GM21515 (cell line): ENCODE results near the gene ACOX3.
"Not testable (repeated sequence)": the region's sequence is repeated elsewhere in the genome, so short reads cannot be mapped to it uniquely, and the experiment has no call there.

ENCODE experiments used
- ATAC-seq: cut with Tn5 transposase; IDR thresholded peaks from one replicate; pipeline ENCODE4 v1.9.1; 2021; ENCODE audit not compliant: unreplicated experiment

Gene ACOX3

DNA sequence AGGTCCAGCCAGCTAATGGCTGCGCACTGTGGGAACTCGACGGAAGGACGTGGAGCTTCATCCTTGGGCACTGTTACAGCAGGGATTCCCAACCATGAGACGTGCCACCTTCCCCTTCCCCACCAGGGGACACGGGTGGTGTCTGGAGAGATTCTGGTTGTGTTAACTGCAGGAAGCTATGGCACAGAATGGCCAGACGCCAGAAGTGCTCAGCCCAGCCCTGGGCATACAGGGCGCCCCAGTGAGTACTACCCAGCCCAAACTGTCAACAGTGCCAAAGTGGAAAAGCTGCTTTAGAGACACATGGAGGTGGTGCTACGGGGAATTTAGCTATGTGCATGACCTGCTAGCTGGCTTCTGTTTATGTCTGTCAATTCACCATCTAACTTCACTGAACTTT is 32.8 kb downstream of the ACOX3 start:
- no peak for ATAC-seq

- no peak for ATAC-seq
These were observed 33.2 kb downstream of the ACOX3 start for GRCh38 chr4:8407316-8407715.

GRCh38 chr4:8406887-8407286 is 33.6 kb downstream of the ACOX3 start:
- not testable (repeated sequence) for ATAC-seq

DNA sequence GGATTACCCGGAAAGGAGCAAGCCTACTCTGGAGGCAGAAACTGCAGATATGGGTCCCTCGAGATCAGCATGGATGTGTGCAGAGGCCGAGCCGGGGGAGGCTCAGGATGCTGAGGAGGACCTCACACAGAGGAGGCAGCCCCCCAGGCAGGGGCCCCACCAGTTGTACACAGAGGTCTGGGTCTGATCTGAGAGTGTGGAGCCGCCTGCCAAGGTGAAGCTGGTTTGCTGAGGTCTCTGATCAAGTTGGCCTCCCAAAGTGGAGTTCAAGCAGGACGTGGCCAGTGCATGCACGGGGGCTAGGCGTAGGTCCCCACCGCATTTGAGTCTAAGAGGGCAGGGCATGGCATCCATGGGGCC is 35.0 kb downstream of the ACOX3 start:
- no peak for ATAC-seq

- no peak for ATAC-seq
These were observed 35.6 kb downstream of the ACOX3 start for GRCh38 chr4:8404791-8405515.

GRCh38 chr4:8403976-8404375 is 36.5 kb downstream of the ACOX3 start:
- ATAC-seq: no peak

GRCh38 chr4:8403173-8403753 is 37.3 kb downstream of the ACOX3 start:
- ATAC-seq: no peak

DNA sequence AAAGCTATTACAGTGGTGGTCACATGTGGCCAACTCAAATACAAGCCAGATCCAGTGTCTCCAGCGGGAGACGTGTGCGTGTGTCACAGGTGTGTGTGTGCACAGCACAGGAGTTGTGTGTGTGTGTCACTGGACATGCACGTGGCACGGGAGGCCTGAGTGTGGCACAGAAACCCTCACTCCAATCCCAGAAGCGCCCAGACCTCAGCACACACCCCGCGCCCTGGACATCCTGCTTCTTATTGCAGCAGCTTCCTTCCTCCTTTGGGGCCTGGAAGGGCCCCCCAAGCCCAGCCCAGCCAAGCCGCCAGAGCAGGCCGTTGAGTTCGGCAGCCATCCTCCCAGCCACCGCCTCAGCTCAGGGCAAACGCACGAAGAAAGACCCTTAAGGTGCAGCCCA is 37.9 kb downstream of the ACOX3 start:
- ATAC-seq: no peak

- no peak for ATAC-seq
These were observed 38.3 kb downstream of the ACOX3 start for GRCh38 chr4:8402181-8402597.

GRCh38 chr4:8401665-8402064 is 38.9 kb downstream of the ACOX3 start:
- no peak for ATAC-seq

GRCh38 chr4:8400632-8401325 is 39.7 kb downstream of the ACOX3 start:
- no peak for ATAC-seq

DNA sequence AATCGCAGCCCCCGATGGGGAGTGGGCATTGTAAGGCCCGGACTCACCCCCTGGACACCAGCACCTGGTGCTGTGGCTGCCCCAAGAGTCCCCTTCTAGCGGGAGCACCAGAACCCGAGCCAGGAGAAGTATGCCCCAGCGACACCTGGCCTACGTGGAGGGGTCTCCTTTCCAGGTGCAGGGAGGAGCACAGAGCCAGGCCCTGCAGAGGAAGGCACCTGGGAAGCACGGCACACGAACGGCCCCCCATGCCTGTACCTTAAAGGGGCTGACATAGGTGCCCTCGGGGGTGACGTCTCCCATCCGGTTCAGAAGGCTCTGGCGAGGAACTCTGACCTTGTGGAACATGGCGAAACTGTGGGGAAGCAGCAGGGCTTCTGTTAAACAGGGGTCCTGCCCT is 41.2 kb downstream of the ACOX3 start:
- ATAC-seq: no peak

DNA sequence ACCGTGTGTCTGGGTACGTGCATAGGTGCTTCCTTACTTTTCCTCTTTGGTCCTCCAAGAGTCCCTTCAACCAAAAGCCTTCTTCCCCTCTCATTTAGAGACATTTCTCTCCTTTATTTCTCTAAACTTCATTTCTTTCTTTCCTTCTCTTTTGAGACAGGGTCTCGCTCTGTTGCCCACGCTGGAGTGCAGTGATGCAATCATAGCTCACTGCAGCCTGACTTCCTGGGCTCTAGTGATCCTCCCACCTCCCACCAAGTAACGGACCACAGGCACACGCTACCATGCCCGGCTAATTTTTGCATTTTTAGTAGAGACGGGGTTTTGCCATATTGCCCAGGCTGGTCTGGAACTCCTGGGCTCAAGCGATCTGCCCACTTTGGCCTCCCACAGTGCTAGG is 42.2 kb downstream of the ACOX3 start:
- ATAC-seq: no peak

- ATAC-seq: no peak
These were observed 43.6 kb downstream of the ACOX3 start for GRCh38 chr4:8396762-8397406.

DNA sequence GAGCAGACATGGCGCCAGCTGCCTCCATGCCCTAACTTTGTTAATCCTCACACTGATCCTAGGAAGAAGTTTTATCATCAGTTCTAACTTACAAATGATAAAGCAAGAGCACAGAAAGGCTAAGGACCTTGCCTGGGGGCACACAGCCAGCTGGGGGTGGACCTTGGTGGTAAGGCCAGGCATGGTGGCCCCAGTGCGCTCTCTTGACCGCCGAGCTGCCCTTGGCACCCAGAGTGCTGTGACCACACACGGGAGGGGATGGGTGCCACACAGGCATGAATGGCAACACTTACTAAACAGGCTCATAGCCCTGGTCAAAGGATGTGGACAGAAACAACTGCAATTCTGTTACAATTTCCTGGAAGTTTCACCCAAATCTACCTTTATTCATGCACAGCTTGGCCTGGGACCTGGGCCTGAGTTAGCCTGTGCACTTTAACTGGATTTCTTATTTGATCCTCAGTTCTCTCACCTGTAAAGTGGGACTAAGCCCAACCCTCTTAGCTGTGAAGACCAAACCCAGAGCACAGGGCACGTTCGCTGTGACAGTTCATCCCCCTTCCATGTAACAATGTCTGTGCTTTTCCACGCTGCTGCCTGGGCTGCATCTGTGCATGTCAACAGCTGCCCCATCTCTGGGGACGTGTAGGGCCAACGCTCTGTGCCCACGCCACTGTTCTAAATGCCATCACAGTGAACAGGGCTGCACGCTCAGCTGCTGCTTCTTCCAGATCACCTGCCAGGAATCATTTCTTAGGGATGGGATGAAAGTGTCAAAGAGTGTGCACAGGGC is 44.8 kb downstream of the ACOX3 start:
- ATAC-seq: no peak

DNA sequence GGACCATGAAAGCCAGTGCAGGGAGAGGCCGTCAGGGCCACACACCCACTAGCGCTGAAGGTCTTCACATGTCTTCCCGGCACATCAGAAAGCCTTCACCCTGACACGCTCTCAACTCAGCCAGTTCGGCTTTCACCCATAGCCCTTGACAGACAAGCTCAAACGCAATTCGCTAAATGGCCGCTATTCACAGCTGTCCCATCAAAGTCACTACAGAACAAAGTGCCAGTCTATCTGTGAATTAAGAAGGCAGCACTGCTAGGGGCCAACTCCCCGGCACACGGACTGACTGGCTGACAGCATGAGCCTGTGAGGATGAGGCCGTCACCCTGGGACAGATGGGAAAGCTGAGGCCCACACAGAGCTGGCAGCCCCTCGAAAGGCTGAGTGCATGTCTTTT is 45.7 kb downstream of the ACOX3 start:
- no peak for ATAC-seq

DNA sequence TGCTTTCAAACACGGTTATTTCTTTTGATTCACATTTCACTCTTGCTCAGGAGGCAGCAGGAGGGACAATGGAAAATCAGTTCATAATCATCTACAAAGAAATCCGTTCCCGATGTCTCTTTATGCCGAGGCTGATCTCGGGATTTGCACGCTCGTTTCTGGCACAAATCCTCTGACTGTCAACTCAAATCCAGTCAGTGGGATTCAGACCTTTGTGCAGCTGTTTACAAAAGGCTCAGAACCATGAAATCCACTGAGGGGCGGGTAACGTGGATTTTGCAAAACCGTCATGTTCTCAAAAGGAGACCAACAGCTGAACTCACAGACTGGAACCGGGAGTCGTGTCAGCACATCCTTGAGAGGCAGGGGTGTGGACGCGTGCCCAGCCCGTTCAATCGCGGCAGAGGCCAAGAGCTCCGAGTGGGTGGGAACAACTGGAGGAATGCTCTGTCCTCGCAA is 46.4 kb downstream of the ACOX3 start:
- no peak for ATAC-seq

GRCh38 chr4:8393593-8394038 is 46.9 kb downstream of the ACOX3 start:
- no peak for ATAC-seq

- no peak for ATAC-seq
These were observed 47.8 kb downstream of the ACOX3 start for GRCh38 chr4:8392591-8393190.

GRCh38 chr4:8391972-8392371 is 48.6 kb downstream of the ACOX3 start:
- ATAC-seq: peak; percentile 86

- ATAC-seq: no peak
These were observed 49.5 kb downstream of the ACOX3 start for GRCh38 chr4:8391071-8391470.
